HCT116 (cell line): ENCODE results near the gene SORCS2.

Experiments used
- CTCF ChIP-seq, 3 experiments: fragments of 200-600 bp in 1 of 3; sonication (generic) in 1 of 3; IDR thresholded peaks in 2 of 3; conservative IDR thresholded peaks in 1 of 3; 2 replicates each; pipeline ENCODE4 v1.5.1; 2012 to 2017; ENCODE audit warnings: low read depth in 2 of 3, low read length in 2 of 3, antibody characterized with exemption in 1 of 3, borderline replicate concordance in 1 of 3, control low read depth in 1 of 3, mild to moderate bottlenecking in 1 of 3, mixed read lengths in 1 of 3, mixed run types in 1 of 3, moderate library complexity in 1 of 3; ENCODE audit not compliant: insufficient read depth in 1 of 3
- JUND ChIP-seq: IDR thresholded peaks from 2 replicates; pipeline ENCODE4 v1.6.1; 2012
- POLR2A ChIP-seq: IDR thresholded peaks from 2 replicates; pipeline ENCODE4 v1.7.0; 2011; ENCODE audit warnings: borderline replicate concordance; ENCODE audit not compliant: insufficient read depth, insufficient read length; ENCODE audit errors: extremely low read depth
- POLR2AphosphoS5 ChIP-seq: IDR thresholded peaks from 2 replicates; pipeline ENCODE4 v1.6.1; 2011; ENCODE audit warnings: mild to moderate bottlenecking, low read depth, low read length, moderate library complexity
- RAD21 ChIP-seq: IDR thresholded peaks from 2 replicates; pipeline ENCODE4 v1.6.1; 2012; ENCODE audit warnings: low read depth, mild to moderate bottlenecking
- SIN3A ChIP-seq: IDR thresholded peaks from 2 replicates; pipeline ENCODE4 v1.6.1; 2012; ENCODE audit warnings: low read depth

DNA sequence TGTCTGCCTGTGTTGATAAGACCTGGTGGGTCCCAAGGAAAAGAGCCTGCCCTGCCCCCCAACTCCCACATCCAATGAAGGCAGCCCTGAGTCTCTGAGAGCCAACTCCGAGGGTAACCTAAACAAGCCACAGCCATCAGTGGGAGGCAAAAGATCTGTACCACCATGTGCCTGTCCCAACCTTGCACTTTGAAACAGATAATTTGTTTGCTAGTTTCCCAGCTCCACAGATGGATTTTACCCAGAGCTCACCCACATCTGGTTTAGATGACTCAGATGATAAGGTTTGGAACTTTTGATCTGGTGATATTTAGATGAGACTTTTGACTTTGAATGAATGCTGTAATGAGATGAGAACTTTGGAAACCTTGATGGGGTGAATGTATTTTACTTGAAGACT lies 488.4 kb downstream of the SORCS2 start:
- no peak for TF ChIP-seq CTCF (IDR thresholded peaks at IDR 0.05 in 2 of 3, conservative IDR thresholded peaks at IDR 0.05 in 1 of 3; ENCODE audit: borderline replicate concordance in 1 of 3, insufficient read depth in 1 of 3, low read depth in 2 of 3, low read length in 2 of 3)
- no peak for TF ChIP-seq POLR2AphosphoS5
- TF ChIP-seq POLR2A: no peak
- no peak for TF ChIP-seq SIN3A
- TF ChIP-seq JUND: no peak
- TF ChIP-seq RAD21: no peak
